ENCODE measurements around the gene RAMACL. TPM values are rescaled to one million over a fixed set of nuclear protein-coding genes. Genes with fewer than 3 reads are reported as not detected.

Gene RAMACL
- total and polyA plus RNA-seq, 2 experiments from 2014 or later, result 1.1 TPM

- no peaks in the 10 kb centered on the region for H3K9me2 ChIP-seq (replicated peaks; ENCODE audit: insufficient read depth)
- DNase-seq (ENCODE audit: low spot score), result no peak
- 70% methylated on average over 12 of the region's 12 CpGs for WGBS (ENCODE audit: low lambda C conversion rate, missing lambda C conversion rate)
- no peak overlapping the region for H3K27ac ChIP-seq
- peaks cover 5% of the 10 kb centered on the region for H4K20me1 ChIP-seq (ENCODE audit: insufficient read depth, poor library complexity, severe bottlenecking)
- H3K4me3 ChIP-seq, result no peak overlapping the region
- TF ChIP-seq EZH2phosphoT487 (IDR thresholded peaks at IDR 0.05; ENCODE audit: low read depth, severe bottlenecking, unreplicated experiment) (no peak), EZH2 (IDR thresholded peaks at IDR 0.05; ENCODE audit: borderline replicate concordance) (no peak), CTCF (IDR thresholded peaks at IDR 0.05; ENCODE audit: poor library complexity) (no peak)
- H3K4me2 ChIP-seq, result peak overlapping the region; percentile 41
- H3K36me3 ChIP-seq (replicated peaks; ENCODE audit: insufficient read depth, low read depth), result no peaks in the 10 kb centered on the region
- H2AFZ ChIP-seq, result no peak overlapping the region
- peaks cover 5% of the 10 kb centered on the region for H3K79me2 ChIP-seq
- H3K9me3 ChIP-seq (ENCODE audit: low read depth), result no peaks in the 10 kb centered on the region
- peaks cover 9% of the 10 kb centered on the region for H3K4me1 ChIP-seq (ENCODE audit: insufficient read depth)
- H3K27me3 ChIP-seq, result no peaks in the 10 kb centered on the region
Measured at GRCh38 chr6:166541876-166542579, 44.5 kb downstream of the RAMACL start.

GRCh38 chr6:166541366-166541765, 45.1 kb downstream of the RAMACL start:
- Histone ChIP-seq H4K20me1 (ENCODE audit: insufficient read depth, poor library complexity, severe bottlenecking) (peaks cover 5% of the 10 kb centered on the region), H3K9me2 (replicated peaks; ENCODE audit: insufficient read depth) (no peaks in the 10 kb centered on the region), H3K4me1 (ENCODE audit: insufficient read depth) (peaks cover 9% of the 10 kb centered on the region), H3K4me3 (no peak overlapping the region), H3K9me3 (ENCODE audit: low read depth) (no peaks in the 10 kb centered on the region), H3K36me3 (replicated peaks; ENCODE audit: insufficient read depth, low read depth) (no peaks in the 10 kb centered on the region), H3K4me2 (no peak overlapping the region), H2AFZ (no peak overlapping the region), H3K79me2 (peaks cover 5% of the 10 kb centered on the region), H3K27ac (no peak overlapping the region), H3K27me3 (no peaks in the 10 kb centered on the region)
- TF ChIP-seq CTCF (IDR thresholded peaks at IDR 0.05; ENCODE audit: poor library complexity) (no peak), EZH2phosphoT487 (IDR thresholded peaks at IDR 0.05; ENCODE audit: low read depth, severe bottlenecking, unreplicated experiment) (no peak), EZH2 (IDR thresholded peaks at IDR 0.05; ENCODE audit: borderline replicate concordance) (no peak)
- DNase-seq (ENCODE audit: low spot score), result no peak
- WGBS (ENCODE audit: low lambda C conversion rate, missing lambda C conversion rate), result 93% methylated on average over 12 of the region's 12 CpGs

GRCh38 chr6:166540631-166541331, 45.7 kb downstream of the RAMACL start:
- no peaks in the 10 kb centered on the region for H3K36me3 ChIP-seq (replicated peaks; ENCODE audit: insufficient read depth, low read depth)
- H3K4me2 ChIP-seq, result no peak overlapping the region
- H3K9me2 ChIP-seq (replicated peaks; ENCODE audit: insufficient read depth), result no peaks in the 10 kb centered on the region
- no peaks in the 10 kb centered on the region for H3K9me3 ChIP-seq (ENCODE audit: low read depth)
- 91% methylated on average over 18 of the region's 18 CpGs for WGBS (ENCODE audit: low lambda C conversion rate, missing lambda C conversion rate)
- H4K20me1 ChIP-seq (ENCODE audit: insufficient read depth, poor library complexity, severe bottlenecking), result peaks cover 5% of the 10 kb centered on the region
- peaks cover 5% of the 10 kb centered on the region for H3K79me2 ChIP-seq
- H3K4me3 ChIP-seq, result no peak overlapping the region
- H2AFZ ChIP-seq, result no peak overlapping the region
- H3K27me3 ChIP-seq, result no peaks in the 10 kb centered on the region
- no peak overlapping the region for H3K27ac ChIP-seq
- TF ChIP-seq CTCF (IDR thresholded peaks at IDR 0.05; ENCODE audit: poor library complexity) (no peak), EZH2phosphoT487 (IDR thresholded peaks at IDR 0.05; ENCODE audit: low read depth, severe bottlenecking, unreplicated experiment) (no peak), EZH2 (IDR thresholded peaks at IDR 0.05; ENCODE audit: borderline replicate concordance) (no peak)
- no peak for DNase-seq (ENCODE audit: low spot score)
- peaks cover 9% of the 10 kb centered on the region for H3K4me1 ChIP-seq (ENCODE audit: insufficient read depth)
